ENCODE data around the gene PNMA6E. TPM values are rescaled to one million over a fixed set of nuclear protein-coding genes. Genes with fewer than 3 reads are reported as not detected.

The PNMA6E gene
- total and polyA plus RNA-seq, 2 donors (not counting 1 experiment from before 2014, with no cell fraction given) = not detected

DNA sequence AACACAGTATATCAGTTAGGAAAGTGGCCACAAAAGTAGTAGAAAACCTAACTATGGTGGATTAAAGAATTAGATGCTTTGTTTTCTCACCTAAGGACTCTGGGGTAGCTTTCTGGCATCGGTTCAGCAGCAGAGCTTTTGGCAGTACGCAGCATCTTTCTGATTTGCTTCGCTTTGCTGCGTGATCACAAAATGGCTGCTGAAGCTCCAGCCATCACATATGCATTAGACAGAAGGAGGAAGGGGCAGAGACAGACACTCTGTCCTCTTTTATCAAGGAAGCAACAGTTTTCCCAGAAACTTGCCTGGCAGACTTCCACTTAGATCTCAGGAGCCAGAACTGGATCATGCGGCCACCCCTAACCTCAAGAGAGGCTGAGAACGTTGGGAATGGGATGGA, 29.6 kb upstream of the PNMA6E start:
- ChIA-PET CTCF (no interaction called here), POLR2A (no interaction called here)
- Histone ChIP-seq H4K20me1 (ENCODE audit: control insufficient read depth, insufficient read depth, low read length, poor library complexity, severe bottlenecking) (no peaks in the 10 kb centered on the region), H3K4me3 (ENCODE audit: control extremely low read depth in 1 of 5, extremely low read depth in 1 of 5, insufficient read depth in 1 of 5, low read depth in 2 of 5, low read length in 4 of 5) (no peak overlapping the region), H3K79me2 (ENCODE audit: control insufficient read depth, insufficient read depth, low read length) (no peaks in the 10 kb centered on the region), H3K9ac (ENCODE audit: low read length) (no peak overlapping the region), H3K27ac (ENCODE audit: low read length in 2 of 2) (no peak overlapping the region), H2AFZ (ENCODE audit: insufficient read depth, low read depth, low read length, poor library complexity, severe bottlenecking) (no peak overlapping the region), H3K27me3 (replicated peaks in 1 of 4; ENCODE audit: control extremely low read depth in 1 of 4, control insufficient read depth in 3 of 4, insufficient read depth in 4 of 4, low read length in 3 of 4) (no peaks in the 10 kb centered on the region), H3K36me3 (replicated peaks in 1 of 2; ENCODE audit: control extremely low read depth in 1 of 2, control insufficient read depth in 1 of 2, extremely low read depth in 1 of 2, insufficient read depth in 2 of 2, low read length in 1 of 2) (no peaks in the 10 kb centered on the region), H3K9me3 (ENCODE audit: control extremely low read depth in 1 of 3, control insufficient read depth in 2 of 3, insufficient read depth in 1 of 3, low read length in 2 of 3) (peaks cover 0 to 5% (median 0%) of the 10 kb centered on the region in 3 donors), H3K4me2 (replicated peaks; ENCODE audit: low read depth, low read length, poor library complexity, severe bottlenecking) (no peak overlapping the region), H3K4me1 (ENCODE audit: control insufficient read depth in 2 of 2, insufficient read depth in 2 of 2, low read length in 2 of 2) (no peaks in the 10 kb centered on the region)
- peaks cover 3% of the 10 kb centered on the region for H3K27me3 Mint-ChIP-seq
- no peaks in the 10 kb centered on the region for H3K4me1 Mint-ChIP-seq
- no peak for DNase-seq
- TF ChIP-seq, protein P1, sequence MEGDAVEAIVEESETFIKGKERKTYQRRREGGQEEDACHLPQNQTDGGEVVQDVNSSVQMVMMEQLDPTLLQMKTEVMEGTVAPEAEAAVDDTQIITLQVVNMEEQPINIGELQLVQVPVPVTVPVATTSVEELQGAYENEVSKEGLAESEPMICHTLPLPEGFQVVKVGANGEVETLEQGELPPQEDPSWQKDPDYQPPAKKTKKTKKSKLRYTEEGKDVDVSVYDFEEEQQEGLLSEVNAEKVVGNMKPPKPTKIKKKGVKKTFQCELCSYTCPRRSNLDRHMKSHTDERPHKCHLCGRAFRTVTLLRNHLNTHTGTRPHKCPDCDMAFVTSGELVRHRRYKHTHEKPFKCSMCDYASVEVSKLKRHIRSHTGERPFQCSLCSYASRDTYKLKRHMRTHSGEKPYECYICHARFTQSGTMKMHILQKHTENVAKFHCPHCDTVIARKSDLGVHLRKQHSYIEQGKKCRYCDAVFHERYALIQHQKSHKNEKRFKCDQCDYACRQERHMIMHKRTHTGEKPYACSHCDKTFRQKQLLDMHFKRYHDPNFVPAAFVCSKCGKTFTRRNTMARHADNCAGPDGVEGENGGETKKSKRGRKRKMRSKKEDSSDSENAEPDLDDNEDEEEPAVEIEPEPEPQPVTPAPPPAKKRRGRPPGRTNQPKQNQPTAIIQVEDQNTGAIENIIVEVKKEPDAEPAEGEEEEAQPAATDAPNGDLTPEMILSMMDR (IDR thresholded peaks at IDR 0.05) = no peak
- no peak for TF ChIP-seq EZH2 (IDR thresholded peaks at IDR 0.05; ENCODE audit: borderline replicate concordance, insufficient read depth, low read depth, low read length, poor library complexity, severe bottlenecking)
- intact Hi-C loops (cut with micrococcal nuclease) = no loop called here
- 95% methylated on average over 4 of the region's 6 CpGs for WGBS (ENCODE audit: insufficient coverage)
- no peak for ATAC-seq (ENCODE audit: low read depth)
- H3K4me3 Mint-ChIP-seq = no peak overlapping the region
- no peaks in the 10 kb centered on the region for H3K9me3 Mint-ChIP-seq (ENCODE audit: insufficient read depth)
- H3K27ac Mint-ChIP-seq = no peak overlapping the region

DNA sequence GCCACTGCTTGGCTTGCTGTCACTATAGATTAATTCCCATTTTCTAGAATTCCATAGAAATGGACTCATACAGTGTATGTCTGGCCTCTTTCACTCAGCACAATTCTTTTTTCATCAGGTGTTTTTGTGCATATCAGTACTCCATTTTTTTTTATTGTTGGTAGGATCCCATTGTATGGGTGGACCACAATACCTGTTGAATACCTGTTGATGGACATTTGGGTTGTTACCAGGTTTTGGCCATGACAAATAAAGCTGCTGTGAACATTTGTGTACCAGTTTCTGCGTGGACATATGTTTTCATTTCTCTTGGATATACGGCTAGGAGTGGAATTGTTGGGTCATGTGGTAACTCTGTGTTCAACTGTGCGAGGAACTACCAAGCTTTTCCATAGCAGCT, 25.1 kb upstream of the PNMA6E start:
- Histone ChIP-seq H3K27ac (ENCODE audit: low read length in 2 of 2) (no peak overlapping the region), H3K27me3 (replicated peaks in 1 of 4; ENCODE audit: control extremely low read depth in 1 of 4, control insufficient read depth in 3 of 4, insufficient read depth in 4 of 4, low read length in 3 of 4) (no peaks in the 10 kb centered on the region), H3K4me2 (replicated peaks; ENCODE audit: low read depth, low read length, poor library complexity, severe bottlenecking) (no peak overlapping the region), H3K9ac (ENCODE audit: low read length) (no peak overlapping the region), H3K4me3 (ENCODE audit: control extremely low read depth in 1 of 5, extremely low read depth in 1 of 5, insufficient read depth in 1 of 5, low read depth in 2 of 5, low read length in 4 of 5) (no peak overlapping the region), H3K9me3 (ENCODE audit: control extremely low read depth in 1 of 3, control insufficient read depth in 2 of 3, insufficient read depth in 1 of 3, low read length in 2 of 3) (peaks cover 0 to 5% (median 0%) of the 10 kb centered on the region in 3 donors), H3K79me2 (ENCODE audit: control insufficient read depth, insufficient read depth, low read length) (no peaks in the 10 kb centered on the region), H4K20me1 (ENCODE audit: control insufficient read depth, insufficient read depth, low read length, poor library complexity, severe bottlenecking) (no peaks in the 10 kb centered on the region), H3K4me1 (ENCODE audit: control insufficient read depth in 2 of 2, insufficient read depth in 2 of 2, low read length in 2 of 2) (no peaks in the 10 kb centered on the region), H3K36me3 (replicated peaks in 1 of 2; ENCODE audit: control extremely low read depth in 1 of 2, control insufficient read depth in 1 of 2, extremely low read depth in 1 of 2, insufficient read depth in 2 of 2, low read length in 1 of 2) (no peaks in the 10 kb centered on the region), H2AFZ (ENCODE audit: insufficient read depth, low read depth, low read length, poor library complexity, severe bottlenecking) (no peak overlapping the region)
- ATAC-seq (ENCODE audit: low read depth) (no peak), DNase-seq (no peak)
- H3K27me3 Mint-ChIP-seq = no peaks in the 10 kb centered on the region
- CTCF ChIA-PET = no interaction called here
- no peaks in the 10 kb centered on the region for H3K9me3 Mint-ChIP-seq (ENCODE audit: insufficient read depth)
- no peak for TF ChIP-seq EZH2 (IDR thresholded peaks at IDR 0.05; ENCODE audit: borderline replicate concordance, insufficient read depth, low read depth, low read length, poor library complexity, severe bottlenecking)
- TF ChIP-seq, protein P1 (IDR thresholded peaks at IDR 0.05) = no peak
- intact Hi-C loops (cut with micrococcal nuclease) = no loop called here
- no peak overlapping the region for H3K27ac Mint-ChIP-seq
- H3K4me1 Mint-ChIP-seq = no peaks in the 10 kb centered on the region
- no peak overlapping the region for H3K4me3 Mint-ChIP-seq
- POLR2A ChIA-PET = no interaction called here
- WGBS (ENCODE audit: insufficient coverage) = no CpG with 5 or more reads among the region's 3 CpGs

Data from B cell (primary cell).